Osteocyte (in vitro differentiated cells): ENCODE results near the gene RABAC1. TPM values are rescaled to one million over a fixed set of nuclear protein-coding genes. Genes with fewer than 3 reads are reported as not detected.
A peak's percentile ranks its signal among the peaks of the same experiment; 100 is the strongest.

Source experiments
- DNase-seq: peaks from one replicate; pipeline ENCODE4 v3.0.0; 2021; ENCODE audit warnings: mixed read lengths; ENCODE audit not compliant: unreplicated experiment; ENCODE audit errors: extremely low spot score
- H3K27ac Mint-ChIP-seq: one replicate; pipeline ENCODE4 v1.8.0; 2021; ENCODE audit warnings: mild to moderate bottlenecking, mixed read lengths; ENCODE audit not compliant: unreplicated experiment
- H3K27me3 Mint-ChIP-seq: one replicate; pipeline ENCODE4 v1.8.0; 2021; ENCODE audit warnings: mixed read lengths; ENCODE audit not compliant: unreplicated experiment
- H3K36me3 Mint-ChIP-seq: one replicate; pipeline ENCODE4 v1.8.0; 2021; ENCODE audit warnings: mixed read lengths; ENCODE audit not compliant: unreplicated experiment
- H3K4me1 Mint-ChIP-seq: one replicate; pipeline ENCODE4 v1.8.0; 2021; ENCODE audit warnings: mixed read lengths; ENCODE audit not compliant: unreplicated experiment
- H3K4me3 Mint-ChIP-seq: one replicate; pipeline ENCODE4 v1.8.0; 2021; ENCODE audit warnings: mild to moderate bottlenecking, moderate library complexity, mixed read lengths; ENCODE audit not compliant: unreplicated experiment
- H3K9me3 Mint-ChIP-seq: one replicate; pipeline ENCODE4 v1.8.0; 2021; ENCODE audit warnings: mixed read lengths; ENCODE audit not compliant: unreplicated experiment
- total RNA-seq: library from RNA; stranded (reverse); gene quantifications from 2 replicates; pipeline ENCODE4 v1.2.1, GENCODE V29; 2021
- TF ChIP-seq, protein P1 (sequence below): fragments of 200-600 bp; sonication (generic); IDR thresholded peaks from 2 replicates; pipeline ENCODE4 v1.5.0; 2021; ENCODE audit warnings: antibody characterized with exemption, mild to moderate bottlenecking, moderate library complexity

RABAC1 gene
- total RNA-seq, 1 donor from 2014 or later, result 268 TPM

DNA sequence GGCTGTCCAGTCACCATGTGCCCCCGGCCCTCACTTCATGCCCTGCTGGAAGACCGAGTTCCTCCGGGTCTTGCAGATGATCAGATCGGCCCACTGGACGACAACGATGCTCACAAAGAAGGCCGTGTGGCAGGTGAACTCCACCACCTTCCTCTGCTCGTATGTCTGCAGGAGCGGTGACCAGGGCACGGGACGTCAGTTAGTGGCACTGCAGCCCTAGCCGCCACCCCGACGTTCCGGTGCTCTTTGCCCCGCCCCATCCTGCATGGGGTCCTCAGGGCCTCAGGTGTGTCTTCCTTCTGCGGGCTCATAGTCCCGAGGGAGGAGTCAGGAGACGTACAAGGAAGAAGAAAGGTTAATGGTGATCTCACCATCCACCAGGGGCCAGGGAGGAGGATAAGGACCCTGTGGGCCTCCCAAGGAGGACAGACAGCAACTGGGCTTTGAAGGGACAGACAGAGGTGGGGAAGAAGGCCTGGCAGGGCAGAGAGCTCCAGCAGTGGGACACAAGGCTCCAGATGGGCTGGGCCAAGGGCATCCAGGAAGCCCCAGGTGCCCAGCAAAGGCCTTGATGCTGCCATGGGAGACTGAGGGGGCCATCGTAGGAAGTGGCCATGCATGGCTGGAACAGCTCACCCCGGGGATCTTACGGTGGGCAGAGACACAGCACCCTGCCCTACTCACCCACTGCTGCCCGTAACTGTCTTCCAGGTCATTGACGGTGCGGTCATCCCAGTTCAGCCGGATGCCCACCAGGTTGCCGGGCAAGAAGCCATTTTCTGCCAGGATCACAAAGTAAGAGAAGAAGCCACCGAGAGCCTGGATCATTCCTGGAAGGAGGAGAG lies 9.9 kb upstream of the RABAC1 start:
- Mint-ChIP-seq H3K9me3 (no peaks in the 10 kb centered on the region), H3K27ac (no peak overlapping the region), H3K4me1 (no peaks in the 10 kb centered on the region), H3K4me3 (no peak overlapping the region), H3K27me3 (peaks cover 18% of the 10 kb centered on the region), H3K36me3 (no peaks in the 10 kb centered on the region)
- TF ChIP-seq, protein P1, sequence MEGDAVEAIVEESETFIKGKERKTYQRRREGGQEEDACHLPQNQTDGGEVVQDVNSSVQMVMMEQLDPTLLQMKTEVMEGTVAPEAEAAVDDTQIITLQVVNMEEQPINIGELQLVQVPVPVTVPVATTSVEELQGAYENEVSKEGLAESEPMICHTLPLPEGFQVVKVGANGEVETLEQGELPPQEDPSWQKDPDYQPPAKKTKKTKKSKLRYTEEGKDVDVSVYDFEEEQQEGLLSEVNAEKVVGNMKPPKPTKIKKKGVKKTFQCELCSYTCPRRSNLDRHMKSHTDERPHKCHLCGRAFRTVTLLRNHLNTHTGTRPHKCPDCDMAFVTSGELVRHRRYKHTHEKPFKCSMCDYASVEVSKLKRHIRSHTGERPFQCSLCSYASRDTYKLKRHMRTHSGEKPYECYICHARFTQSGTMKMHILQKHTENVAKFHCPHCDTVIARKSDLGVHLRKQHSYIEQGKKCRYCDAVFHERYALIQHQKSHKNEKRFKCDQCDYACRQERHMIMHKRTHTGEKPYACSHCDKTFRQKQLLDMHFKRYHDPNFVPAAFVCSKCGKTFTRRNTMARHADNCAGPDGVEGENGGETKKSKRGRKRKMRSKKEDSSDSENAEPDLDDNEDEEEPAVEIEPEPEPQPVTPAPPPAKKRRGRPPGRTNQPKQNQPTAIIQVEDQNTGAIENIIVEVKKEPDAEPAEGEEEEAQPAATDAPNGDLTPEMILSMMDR, result no peak
- no peak for DNase-seq

DNA sequence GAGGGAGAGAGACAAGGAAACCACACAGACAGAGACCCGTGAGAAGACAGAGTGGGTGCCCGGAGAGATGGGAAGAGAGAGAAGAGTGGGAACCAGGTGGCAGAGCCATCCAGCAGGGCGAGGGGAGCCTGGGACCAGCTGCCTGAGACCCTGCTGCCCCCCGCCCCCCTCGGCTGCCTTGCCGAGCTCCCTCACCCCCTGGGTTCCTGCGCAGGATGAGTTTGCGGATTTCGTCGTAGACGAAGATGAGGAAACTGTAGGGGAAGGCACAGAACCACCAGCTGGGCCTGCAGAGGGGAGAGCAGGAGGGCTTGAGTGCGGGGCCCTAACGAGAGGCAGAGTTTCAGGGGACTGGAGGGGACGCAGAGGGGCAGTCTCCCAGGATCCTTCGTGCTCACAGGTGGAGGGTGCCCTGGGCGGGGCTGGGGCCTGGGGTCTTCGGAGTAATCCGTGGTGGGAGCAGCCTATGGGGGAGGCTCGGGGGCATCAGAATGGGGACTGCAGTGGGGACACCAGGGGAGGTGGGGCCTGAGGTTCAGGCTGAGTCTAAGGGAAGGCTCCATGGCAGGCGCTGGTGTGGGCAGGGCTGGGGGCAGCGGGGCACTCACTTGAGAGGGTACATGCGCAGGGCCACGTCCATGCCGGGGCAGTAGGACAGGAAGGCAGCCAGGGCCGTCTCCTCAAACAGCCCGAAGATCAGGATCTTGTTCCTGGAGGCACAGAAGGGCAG lies 8.1 kb upstream of the RABAC1 start:
- no peaks in the 10 kb centered on the region for H3K4me1 Mint-ChIP-seq
- no peak overlapping the region for H3K27ac Mint-ChIP-seq
- H3K9me3 Mint-ChIP-seq, result no peaks in the 10 kb centered on the region
- no peak for DNase-seq
- no peaks in the 10 kb centered on the region for H3K36me3 Mint-ChIP-seq
- TF ChIP-seq, protein P1, result no peak
- H3K4me3 Mint-ChIP-seq, result no peak overlapping the region
- peaks cover 18% of the 10 kb centered on the region for H3K27me3 Mint-ChIP-seq

DNA sequence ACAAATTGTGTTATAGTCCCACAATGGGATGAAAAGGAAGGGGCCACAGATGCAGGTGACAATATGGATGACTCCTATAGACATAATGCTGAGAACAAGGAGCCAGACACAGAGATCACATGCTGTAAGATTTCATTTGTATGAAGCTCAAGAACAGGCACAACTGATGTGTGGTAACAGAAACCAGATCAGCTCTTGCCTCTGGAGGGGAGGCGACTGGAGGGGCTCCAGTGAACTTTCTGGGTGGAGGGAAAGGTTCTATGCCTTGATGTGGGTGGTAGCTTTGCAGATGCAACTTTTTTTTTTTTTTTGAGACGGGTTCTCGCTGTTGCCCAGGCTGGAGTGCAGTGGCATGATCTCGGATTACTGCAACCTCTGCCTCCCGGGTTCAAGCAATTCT lies 6.0 kb upstream of the RABAC1 start:
- Mint-ChIP-seq H3K4me1 (no peaks in the 10 kb centered on the region), H3K9me3 (no peaks in the 10 kb centered on the region), H3K4me3 (no peak overlapping the region), H3K27ac (no peak overlapping the region), H3K27me3 (peaks cover 12% of the 10 kb centered on the region), H3K36me3 (no peaks in the 10 kb centered on the region)
- DNase-seq, result no peak
- TF ChIP-seq, protein P1, result no peak

DNA sequence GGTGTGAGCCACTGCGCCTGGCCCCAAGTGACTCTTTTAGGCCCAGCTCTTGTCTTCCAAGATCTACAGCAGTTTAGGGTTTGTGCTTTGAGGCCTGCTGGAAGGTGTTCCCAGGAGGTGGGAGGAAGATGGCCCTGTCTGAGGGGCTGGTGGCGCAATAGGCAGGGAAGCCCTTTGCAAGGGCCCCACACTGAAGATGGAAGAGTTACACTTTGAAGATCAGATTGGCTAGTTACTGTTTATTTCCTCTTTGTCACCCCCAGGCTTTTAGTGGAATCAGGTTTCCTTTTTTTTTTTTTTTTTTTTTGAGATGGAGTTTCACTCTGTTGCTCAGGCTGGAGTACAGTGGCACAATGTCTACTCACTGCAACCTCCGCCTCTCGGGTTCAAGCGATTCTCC lies 1.9 kb upstream of the RABAC1 start:
- Mint-ChIP-seq H3K9me3 (no peaks in the 10 kb centered on the region), H3K27ac (no peak overlapping the region), H3K4me1 (peaks cover 18% of the 10 kb centered on the region), H3K36me3 (peaks cover 12% of the 10 kb centered on the region), H3K27me3 (no peaks in the 10 kb centered on the region), H3K4me3 (no peak overlapping the region)
- TF ChIP-seq, protein P1, result no peak
- DNase-seq, result no peak

DNA sequence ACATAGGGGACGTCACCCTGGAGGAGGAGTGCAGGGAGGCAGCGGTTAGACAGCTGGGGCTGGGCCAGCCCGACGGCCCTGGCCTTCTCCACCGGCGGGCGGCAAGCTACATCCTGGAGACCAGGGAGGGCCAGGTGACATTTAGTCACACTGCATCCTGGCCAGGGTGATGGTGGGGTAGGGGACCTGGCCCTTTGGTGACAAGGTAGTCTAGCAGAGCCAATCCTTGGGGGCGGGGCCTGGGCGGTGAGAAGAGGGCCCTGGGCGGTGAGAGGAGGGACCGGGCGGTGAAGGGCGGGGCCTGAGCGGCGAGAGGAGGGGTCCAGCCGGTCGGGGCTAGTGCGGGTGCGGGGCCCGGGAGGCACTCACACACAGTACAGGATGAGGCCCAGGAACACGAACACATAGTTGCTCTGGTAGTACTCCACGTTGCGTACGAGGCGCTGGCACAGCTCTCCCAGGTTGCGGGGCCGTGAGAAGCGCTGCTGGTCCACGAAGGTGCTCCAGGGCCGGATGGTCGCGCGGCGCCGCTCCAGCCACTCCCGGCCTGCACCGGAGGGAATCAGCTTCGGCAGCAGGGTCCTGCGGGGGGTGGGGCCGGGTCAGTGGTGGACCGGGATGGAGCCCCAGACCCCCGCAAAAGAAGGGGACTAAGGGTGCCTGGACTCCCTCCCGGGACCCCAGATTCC lies 610 bp downstream of the RABAC1 start:
- Mint-ChIP-seq H3K36me3 (peaks cover 17% of the 10 kb centered on the region), H3K9me3 (no peaks in the 10 kb centered on the region), H3K4me3 (peak overlapping the region; percentile 84), H3K4me1 (peaks cover 18% of the 10 kb centered on the region), H3K27ac (peak overlapping the region; percentile 90), H3K27me3 (no peaks in the 10 kb centered on the region)
- DNase-seq, result peak; percentile 92
- TF ChIP-seq, protein P1, result no peak
